Measurements from ENCODE around the gene CDIP1.

DNA sequence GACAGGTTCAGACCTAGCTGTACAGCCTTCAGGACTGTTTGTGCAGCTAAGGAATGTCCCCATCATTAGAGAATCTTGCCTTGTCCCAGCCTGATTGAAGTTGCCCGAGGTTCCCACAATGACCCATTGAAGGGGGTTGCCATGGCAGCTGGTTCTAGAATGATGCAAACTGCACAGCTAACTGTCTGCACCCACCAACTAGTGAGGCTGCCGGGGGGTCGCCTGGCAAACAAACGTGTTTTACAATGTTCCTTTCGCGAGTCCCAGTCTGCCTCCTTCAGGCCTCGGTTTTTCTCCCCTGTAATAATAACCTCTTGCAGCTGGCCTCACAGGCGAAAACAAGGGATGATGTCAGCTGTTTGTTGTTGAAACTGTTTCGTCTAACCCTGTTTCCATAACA is 23.0 kb upstream of the CDIP1 start:
- TF ChIP-seq IKZF1 (conservative IDR thresholded peaks at IDR 0.05) = no peak
- no peak for TF ChIP-seq SUPT20H (IDR thresholded peaks at IDR 0.05; ENCODE audit: borderline replicate concordance, control insufficient read depth, low read depth, low read length)
- TF ChIP-seq, protein P1, sequence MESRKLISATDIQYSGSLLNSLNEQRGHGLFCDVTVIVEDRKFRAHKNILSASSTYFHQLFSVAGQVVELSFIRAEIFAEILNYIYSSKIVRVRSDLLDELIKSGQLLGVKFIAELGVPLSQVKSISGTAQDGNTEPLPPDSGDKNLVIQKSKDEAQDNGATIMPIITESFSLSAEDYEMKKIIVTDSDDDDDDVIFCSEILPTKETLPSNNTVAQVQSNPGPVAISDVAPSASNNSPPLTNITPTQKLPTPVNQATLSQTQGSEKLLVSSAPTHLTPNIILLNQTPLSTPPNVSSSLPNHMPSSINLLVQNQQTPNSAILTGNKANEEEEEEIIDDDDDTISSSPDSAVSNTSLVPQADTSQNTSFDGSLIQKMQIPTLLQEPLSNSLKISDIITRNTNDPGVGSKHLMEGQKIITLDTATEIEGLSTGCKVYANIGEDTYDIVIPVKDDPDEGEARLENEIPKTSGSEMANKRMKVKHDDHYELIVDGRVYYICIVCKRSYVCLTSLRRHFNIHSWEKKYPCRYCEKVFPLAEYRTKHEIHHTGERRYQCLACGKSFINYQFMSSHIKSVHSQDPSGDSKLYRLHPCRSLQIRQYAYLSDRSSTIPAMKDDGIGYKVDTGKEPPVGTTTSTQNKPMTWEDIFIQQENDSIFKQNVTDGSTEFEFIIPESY (IDR thresholded peaks at IDR 0.05) = no peak
- no peak for TF ChIP-seq FOXK2 (IDR thresholded peaks at IDR 0.05)
- no peak for TF ChIP-seq POLR2A (IDR thresholded peaks at IDR 0.05; ENCODE audit: low read depth, low read length)
- TF ChIP-seq EZH2 (IDR thresholded peaks at IDR 0.05; ENCODE audit: borderline replicate concordance, control insufficient read depth, low read depth, low read length) = no peak
- no peak for TF ChIP-seq TAF1 (IDR thresholded peaks at IDR 0.05; ENCODE audit: borderline replicate concordance, low read depth, low read length)

Measured in GM12878 (cell line).